ENCODE results near the gene POGLUT3. TPM values are rescaled to one million over a fixed set of nuclear protein-coding genes. Genes with fewer than 3 reads are reported as not detected.
A peak's percentile ranks its signal among the peaks of the same experiment; 100 is the strongest.

POGLUT3 gene
- total and polyA plus RNA-seq, 9 of the 15 experiments (the other 6 are each of a cell fraction or from before 2014, with no cell fraction given) = 4.6 to 29.7 (median 17.8) TPM

DNA sequence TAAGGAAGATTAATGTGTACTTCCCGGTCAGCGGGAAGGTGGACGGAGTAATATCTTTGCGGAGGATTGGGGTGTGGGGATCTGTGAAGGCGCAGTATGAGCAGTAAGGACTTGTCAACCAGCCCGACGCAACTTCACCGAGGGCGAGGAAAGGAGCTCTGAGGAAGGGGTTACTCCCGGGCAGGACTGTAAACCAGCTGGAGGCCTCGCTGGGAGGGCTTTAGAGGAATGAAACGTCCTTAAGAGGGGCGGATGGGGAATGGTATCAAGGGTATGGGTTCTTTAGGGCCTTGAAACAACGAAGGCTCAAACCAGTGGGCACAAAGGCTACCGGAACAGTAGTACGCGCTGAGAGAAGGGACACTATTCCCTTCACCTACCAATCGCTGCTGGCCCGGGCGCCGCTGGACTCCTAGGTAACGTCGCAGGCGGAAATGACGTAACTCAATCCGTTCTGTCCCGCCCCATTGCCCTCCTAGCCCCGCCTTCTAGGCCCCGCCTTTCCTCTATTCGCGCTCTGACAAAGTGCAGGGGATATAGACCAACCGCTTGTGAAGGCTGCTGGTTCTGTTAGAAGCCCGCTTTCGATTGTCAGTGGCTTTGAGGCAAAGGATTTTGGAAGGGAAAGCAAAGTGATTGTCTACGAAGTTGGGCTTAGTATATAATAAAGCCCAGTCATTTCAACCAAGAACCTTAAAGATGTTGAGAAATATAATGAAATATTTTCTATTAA is 30.9 kb downstream of the POGLUT3 start, which contains the start of gene C11orf65 (continued):
- TF ChIP-seq FOXA3 (CRISPR knock-in tag; conservative IDR thresholded peaks at IDR 0.05 in 1 of 2, IDR thresholded peaks at IDR 0.05 in 1 of 2) (no peak), SMC3 (conservative IDR thresholded peaks at IDR 0.05; ENCODE audit: insufficient read depth, low read depth, low read length) (no peak), JUND (IDR thresholded peaks at IDR 0.05; ENCODE audit: borderline replicate concordance, low read depth, low read length) (peak; percentile 88), JUND (tag; IDR thresholded peaks at IDR 0.05; ENCODE audit: borderline replicate concordance, low read depth, low read length) (peak; percentile 80; the same call in 2 of the 3 replicates), ZNF584 (CRISPR knock-in tag; IDR thresholded peaks at IDR 0.05; ENCODE audit: low read depth) (peak; percentile 24; the same call in 1 of the 2 replicates), MTA3 (IDR thresholded peaks at IDR 0.05; ENCODE audit: borderline replicate concordance) (peak; percentile 85; the same call in 1 of the 2 replicates), MCM2 (IDR thresholded peaks at IDR 0.05; ENCODE audit: low read depth) (no peak), CC2D1A (IDR thresholded peaks at IDR 0.05) (peak; percentile 82), TAL1 (IDR thresholded peaks at IDR 0.05) (0 out of 2 replicates have a peak, but pooled peaks have one; percentile 4), PTTG1 (tag; IDR thresholded peaks at IDR 0.05; ENCODE audit: low read depth) (no peak), GTF2E2 (tag; IDR thresholded peaks at IDR 0.05) (peak; percentile 96), SMAD1 (IDR thresholded peaks at IDR 0.05; ENCODE audit: low read depth, low read length, partially characterized antibody) (peak; percentile 94), PRMT5 (CRISPR knock-in tag; IDR thresholded peaks at IDR 0.05) (no peak), CBFB (CRISPR knock-in tag; IDR thresholded peaks at IDR 0.05) (no peak), TBP (optimal IDR thresholded peaks at IDR 0.05; ENCODE audit: low read depth, low read length) (peak; percentile 92)
- TF ChIP-seq, protein P1, sequence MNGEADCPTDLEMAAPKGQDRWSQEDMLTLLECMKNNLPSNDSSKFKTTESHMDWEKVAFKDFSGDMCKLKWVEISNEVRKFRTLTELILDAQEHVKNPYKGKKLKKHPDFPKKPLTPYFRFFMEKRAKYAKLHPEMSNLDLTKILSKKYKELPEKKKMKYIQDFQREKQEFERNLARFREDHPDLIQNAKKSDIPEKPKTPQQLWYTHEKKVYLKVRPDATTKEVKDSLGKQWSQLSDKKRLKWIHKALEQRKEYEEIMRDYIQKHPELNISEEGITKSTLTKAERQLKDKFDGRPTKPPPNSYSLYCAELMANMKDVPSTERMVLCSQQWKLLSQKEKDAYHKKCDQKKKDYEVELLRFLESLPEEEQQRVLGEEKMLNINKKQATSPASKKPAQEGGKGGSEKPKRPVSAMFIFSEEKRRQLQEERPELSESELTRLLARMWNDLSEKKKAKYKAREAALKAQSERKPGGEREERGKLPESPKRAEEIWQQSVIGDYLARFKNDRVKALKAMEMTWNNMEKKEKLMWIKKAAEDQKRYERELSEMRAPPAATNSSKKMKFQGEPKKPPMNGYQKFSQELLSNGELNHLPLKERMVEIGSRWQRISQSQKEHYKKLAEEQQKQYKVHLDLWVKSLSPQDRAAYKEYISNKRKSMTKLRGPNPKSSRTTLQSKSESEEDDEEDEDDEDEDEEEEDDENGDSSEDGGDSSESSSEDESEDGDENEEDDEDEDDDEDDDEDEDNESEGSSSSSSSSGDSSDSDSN (IDR thresholded peaks at IDR 0.05; ENCODE audit: borderline replicate concordance in 1 of 2, low read depth in 2 of 2, low read length in 2 of 2) = no peak
- TF ChIP-seq, protein P2, sequence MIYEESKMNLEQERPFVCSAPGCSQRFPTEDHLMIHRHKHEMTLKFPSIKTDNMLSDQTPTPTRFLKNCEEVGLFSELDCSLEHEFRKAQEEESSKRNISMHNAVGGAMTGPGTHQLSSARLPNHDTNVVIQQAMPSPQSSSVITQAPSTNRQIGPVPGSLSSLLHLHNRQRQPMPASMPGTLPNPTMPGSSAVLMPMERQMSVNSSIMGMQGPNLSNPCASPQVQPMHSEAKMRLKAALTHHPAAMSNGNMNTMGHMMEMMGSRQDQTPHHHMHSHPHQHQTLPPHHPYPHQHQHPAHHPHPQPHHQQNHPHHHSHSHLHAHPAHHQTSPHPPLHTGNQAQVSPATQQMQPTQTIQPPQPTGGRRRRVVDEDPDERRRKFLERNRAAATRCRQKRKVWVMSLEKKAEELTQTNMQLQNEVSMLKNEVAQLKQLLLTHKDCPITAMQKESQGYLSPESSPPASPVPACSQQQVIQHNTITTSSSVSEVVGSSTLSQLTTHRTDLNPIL (CRISPR knock-in tag; IDR thresholded peaks at IDR 0.05) = no peak
- TF ChIP-seq, protein P3, sequence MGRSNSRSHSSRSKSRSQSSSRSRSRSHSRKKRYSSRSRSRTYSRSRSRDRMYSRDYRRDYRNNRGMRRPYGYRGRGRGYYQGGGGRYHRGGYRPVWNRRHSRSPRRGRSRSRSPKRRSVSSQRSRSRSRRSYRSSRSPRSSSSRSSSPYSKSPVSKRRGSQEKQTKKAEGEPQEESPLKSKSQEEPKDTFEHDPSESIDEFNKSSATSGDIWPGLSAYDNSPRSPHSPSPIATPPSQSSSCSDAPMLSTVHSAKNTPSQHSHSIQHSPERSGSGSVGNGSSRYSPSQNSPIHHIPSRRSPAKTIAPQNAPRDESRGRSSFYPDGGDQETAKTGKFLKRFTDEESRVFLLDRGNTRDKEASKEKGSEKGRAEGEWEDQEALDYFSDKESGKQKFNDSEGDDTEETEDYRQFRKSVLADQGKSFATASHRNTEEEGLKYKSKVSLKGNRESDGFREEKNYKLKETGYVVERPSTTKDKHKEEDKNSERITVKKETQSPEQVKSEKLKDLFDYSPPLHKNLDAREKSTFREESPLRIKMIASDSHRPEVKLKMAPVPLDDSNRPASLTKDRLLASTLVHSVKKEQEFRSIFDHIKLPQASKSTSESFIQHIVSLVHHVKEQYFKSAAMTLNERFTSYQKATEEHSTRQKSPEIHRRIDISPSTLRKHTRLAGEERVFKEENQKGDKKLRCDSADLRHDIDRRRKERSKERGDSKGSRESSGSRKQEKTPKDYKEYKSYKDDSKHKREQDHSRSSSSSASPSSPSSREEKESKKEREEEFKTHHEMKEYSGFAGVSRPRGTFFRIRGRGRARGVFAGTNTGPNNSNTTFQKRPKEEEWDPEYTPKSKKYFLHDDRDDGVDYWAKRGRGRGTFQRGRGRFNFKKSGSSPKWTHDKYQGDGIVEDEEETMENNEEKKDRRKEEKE (IDR thresholded peaks at IDR 0.05; ENCODE audit: borderline replicate concordance in 1 of 2, control insufficient read depth in 1 of 2, low read depth in 2 of 2, low read length in 1 of 2) = no peak
- TF ChIP-seq, protein P4, sequence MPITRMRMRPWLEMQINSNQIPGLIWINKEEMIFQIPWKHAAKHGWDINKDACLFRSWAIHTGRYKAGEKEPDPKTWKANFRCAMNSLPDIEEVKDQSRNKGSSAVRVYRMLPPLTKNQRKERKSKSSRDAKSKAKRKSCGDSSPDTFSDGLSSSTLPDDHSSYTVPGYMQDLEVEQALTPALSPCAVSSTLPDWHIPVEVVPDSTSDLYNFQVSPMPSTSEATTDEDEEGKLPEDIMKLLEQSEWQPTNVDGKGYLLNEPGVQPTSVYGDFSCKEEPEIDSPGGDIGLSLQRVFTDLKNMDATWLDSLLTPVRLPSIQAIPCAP (CRISPR knock-in tag; IDR thresholded peaks at IDR 0.05; ENCODE audit: borderline replicate concordance) = 0 out of 2 replicates have a peak, but pooled peaks have one; percentile 56

Data from K562 (cell line).